HFF-Myc (cell line): ENCODE results near the gene CWC27.

ENCODE experiments used
- DNase-seq: peaks from one replicate; pipeline ENCODE4 v3.0.0-alpha.2; 2011; ENCODE audit warnings: low read depth; ENCODE audit errors: extremely low read depth
- H3K4me3 ChIP-seq: replicated peaks from 2 replicates; pipeline ENCODE4 v1.5.1; 2011; ENCODE audit warnings: low read depth, mild to moderate bottlenecking, control low read depth, low read length
- CTCF ChIP-seq: IDR thresholded peaks from 2 replicates; pipeline ENCODE4 v1.5.1; 2012; ENCODE audit warnings: mild to moderate bottlenecking, low read depth, low read length, control low read depth; ENCODE audit errors: missing control alignments

Gene CWC27

DNA sequence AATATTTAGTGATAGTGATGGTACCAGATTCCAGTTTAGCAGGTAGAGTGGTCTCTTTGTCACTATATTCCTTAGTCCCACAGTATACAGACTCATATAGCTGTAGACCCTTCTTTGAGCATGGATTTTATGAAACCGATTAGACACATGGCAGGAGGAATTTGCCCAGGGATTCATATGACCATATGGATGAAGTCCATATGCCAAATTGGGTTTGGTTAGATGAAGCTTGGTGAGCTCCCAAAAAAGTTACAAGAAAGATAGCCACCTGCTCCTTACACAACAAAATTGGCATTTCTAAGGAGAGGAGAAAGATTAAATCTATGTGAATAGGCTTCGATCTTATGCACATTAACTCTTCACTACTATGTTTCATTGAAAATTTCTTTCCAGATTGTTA lies 211.4 kb downstream of the CWC27 start:
- no peak for DNase-seq
- no peak for TF ChIP-seq CTCF
- no peak overlapping the region for H3K4me3 ChIP-seq

DNA sequence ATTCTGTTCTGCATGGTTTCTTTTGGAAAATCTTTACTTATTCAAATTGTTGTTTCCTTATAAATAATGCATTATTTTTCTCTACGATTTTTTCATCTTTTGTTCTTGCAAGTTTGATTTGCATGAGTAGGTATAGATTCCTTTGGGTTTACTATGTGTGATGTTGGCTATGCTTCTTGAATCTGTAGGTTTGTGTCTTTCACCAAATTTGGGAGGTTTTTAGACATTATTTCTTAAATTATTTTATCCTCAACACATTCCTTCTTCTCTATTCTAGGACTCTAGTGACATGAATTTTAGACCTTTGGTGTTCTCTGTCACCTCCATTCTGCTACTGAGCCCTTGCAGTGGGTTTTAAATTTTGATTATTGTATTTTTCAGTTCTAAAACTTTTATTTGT lies 219.0 kb downstream of the CWC27 start:
- no peak for TF ChIP-seq CTCF
- H3K4me3 ChIP-seq = no peak overlapping the region
- DNase-seq = no peak

GRCh38 chr5:65009207-65009606 lies 240.5 kb downstream of the CWC27 start:
- TF ChIP-seq CTCF = no peak
- H3K4me3 ChIP-seq = no peak overlapping the region
- no peak for DNase-seq

- no peak overlapping the region for H3K4me3 ChIP-seq
- TF ChIP-seq CTCF = no peak
- no peak for DNase-seq
Measured at GRCh38 chr5:65010841-65011240, 242.1 kb downstream of the CWC27 start.

- H3K4me3 ChIP-seq = no peak overlapping the region
Measured at GRCh38 chr5:65012301-65012892, 243.7 kb downstream of the CWC27 start.

GRCh38 chr5:65013166-65013565 lies 244.4 kb downstream of the CWC27 start:
- H3K4me3 ChIP-seq = no peak overlapping the region
- no peak for TF ChIP-seq CTCF
- DNase-seq = no peak

More at GRCh38 chr5:65012301-65012892, 243.7 kb downstream of the CWC27 start:
- TF ChIP-seq CTCF = no peak
- DNase-seq = no peak

- DNase-seq = no peak
- no peak overlapping the region for H3K4me3 ChIP-seq
- TF ChIP-seq CTCF = no peak
Measured at GRCh38 chr5:65014769-65015168, 246.0 kb downstream of the CWC27 start.
